HEK293T (cell line): ENCODE measurements around the gene HPSE2.

Source experiments
- BHLHE40 ChIP-seq: fragments of 450-650 bp; IDR thresholded peaks from 2 replicates; pipeline ENCODE4 v1.6.1; 2016; ENCODE audit warnings: mild to moderate bottlenecking, moderate library complexity, borderline replicate concordance
- CTBP1 ChIP-seq: fragments of 450-650 bp; IDR thresholded peaks from 2 replicates; pipeline ENCODE4 v1.6.1; 2016; ENCODE audit warnings: borderline replicate concordance
- ELF4 ChIP-seq: fragments of 450-650 bp; IDR thresholded peaks from 2 replicates; pipeline ENCODE4 v1.6.1; 2017; ENCODE audit warnings: antibody characterized with exemption
- FOXK2 ChIP-seq: fragments of 450-650 bp; IDR thresholded peaks from 2 replicates; pipeline ENCODE4 v1.6.1; 2016; ENCODE audit warnings: mild to moderate bottlenecking
- FOXM1 ChIP-seq: fragments of 450-650 bp; IDR thresholded peaks from 2 replicates; pipeline ENCODE4 v1.6.1; 2017; ENCODE audit warnings: mild to moderate bottlenecking, borderline replicate concordance
- HDGF ChIP-seq: fragments of 450-650 bp; IDR thresholded peaks from 2 replicates; pipeline ENCODE4 v1.6.1; 2017; ENCODE audit warnings: antibody characterized with exemption, borderline replicate concordance
- LEF1 ChIP-seq: fragments of 450-650 bp; IDR thresholded peaks from 2 replicates; pipeline ENCODE4 v1.6.1; 2017; ENCODE audit warnings: mild to moderate bottlenecking, borderline replicate concordance
- NFRKB ChIP-seq: fragments of 450-650 bp; IDR thresholded peaks from 2 replicates; pipeline ENCODE4 v1.6.1; 2016; ENCODE audit warnings: mild to moderate bottlenecking, moderate library complexity
- PKNOX1 ChIP-seq: fragments of 450-650 bp; IDR thresholded peaks from 2 replicates; pipeline ENCODE4 v1.6.1; 2016
- SP1 ChIP-seq: fragments of 450-650 bp; IDR thresholded peaks from 2 replicates; pipeline ENCODE4 v1.6.1; 2017
- SUZ12 ChIP-seq: fragments of 450-650 bp; IDR thresholded peaks from 2 replicates; pipeline ENCODE4 v1.6.1; 2016; ENCODE audit warnings: mild to moderate bottlenecking
- TARDBP ChIP-seq: fragments of 450-650 bp; IDR thresholded peaks from 2 replicates; pipeline ENCODE4 v1.6.1; 2016
- ZNF384 ChIP-seq: fragments of 450-650 bp; IDR thresholded peaks from 2 replicates; pipeline ENCODE4 v1.6.1; 2016

- TF ChIP-seq SP1 (no peak), BHLHE40 (no peak), NFRKB (no peak), FOXM1 (no peak), CTBP1 (no peak), HDGF (no peak), ZNF384 (no peak), SUZ12 (no peak), FOXK2 (no peak), LEF1 (no peak), PKNOX1 (no peak), TARDBP (no peak), ELF4 (no peak)
Measured at GRCh38 chr10:98415731-98416119, 819.9 kb downstream of the HPSE2 start.
